GM23248 (cell line): ENCODE results near the gene LOXL4.

Experiments
- EZH2 ChIP-seq: fragments of 200-600 bp; sonication (generic); IDR thresholded peaks from 2 replicates; pipeline ENCODE4 v1.6.1; 2018; ENCODE audit warnings: antibody characterized with exemption, mild to moderate bottlenecking; ENCODE audit not compliant: insufficient read depth, poor library complexity, severe bottlenecking
- EZH2phosphoT487 ChIP-seq: fragments of 200-600 bp; sonication (generic); IDR thresholded peaks from 2 replicates; pipeline ENCODE4 v1.6.1; 2018; ENCODE audit warnings: antibody characterized with exemption, moderate library complexity, mild to moderate bottlenecking, low read depth; ENCODE audit not compliant: insufficient read depth

GRCh38 chr10:98212196-98212595 lies 55.8 kb downstream of the LOXL4 start:
- TF ChIP-seq EZH2phosphoT487 (no peak), EZH2 (no peak)
